Body of pancreas (tissue), 4 donors: ENCODE measurements around the gene CKMT2. TPM values are rescaled to one million over a fixed set of nuclear protein-coding genes. Genes with fewer than 3 reads are reported as not detected.

ENCODE experiments used
- ATAC-seq: fragments of 150-250 bp; one replicate; pipeline ENCODE4 v1.9.1; 2016
- DNase-seq, 4 donors: peaks; one replicate each; pipeline ENCODE4 v3.0.0-alpha.2; 2019
- H3K27ac ChIP-seq, 4 donors: fragments of 200-600 bp; sonication (generic); 1 replicate in 3 of 4; 2 replicates in 1 of 4; pipeline versions ENCODE4 v1.5.1 to v1.6.1; 2016 to 2019; ENCODE audit warnings: mild to moderate bottlenecking in 1 of 4, mixed read lengths in 1 of 4, moderate library complexity in 1 of 4
- H3K27me3 ChIP-seq, 2 donors: fragments of 200-600 bp; sonication (generic); one replicate each; pipeline ENCODE4 v1.6.0; 2016; ENCODE audit warnings: mild to moderate bottlenecking in 1 of 2
- H3K36me3 ChIP-seq, 2 donors: fragments of 200-600 bp; sonication (generic); replicated peaks in 1 of 2; 2 replicates each; pipeline ENCODE4 v1.5.1; 2016; ENCODE audit warnings: low read depth in 2 of 2; ENCODE audit not compliant: insufficient read depth in 1 of 2
- H3K4me1 ChIP-seq: fragments of 200-600 bp; sonication (generic); one replicate; pipeline ENCODE4 v1.6.0; 2016
- H3K4me3 ChIP-seq, 2 donors: fragments of 200-600 bp; sonication (generic); 1 replicate in 1 of 2; 2 replicates in 1 of 2; pipeline ENCODE4 v1.5.1; 2016 to 2019
- H3K9me3 ChIP-seq, 3 donors: fragments of 200-600 bp; sonication (generic); 1 replicate in 2 of 3; 2 replicates in 1 of 3; pipeline ENCODE4 v1.5.1; 2016
- POLR2A ChIP-seq, 3 donors: fragments of 450-650 bp; IDR thresholded peaks; one replicate each; pipeline ENCODE4 v1.6.1; 2016; ENCODE audit warnings: antibody characterized with exemption in 3 of 3, mild to moderate bottlenecking in 2 of 3
- WGBS, 2 donors: methylation state at CpG; one replicate each; pipeline ENCODE4 v1.1.5; 2017; 5-methylcytosine and 5-hydroxymethylcytosine counted together
- intact Hi-C: fragments of 100-400 bp; cut with DNase I; formaldehyde crosslinking; loops from one replicate; pipeline ENCODE4 v1.15.1; 2023
- total RNA-seq, 2 donors: library from RNA; depleted of rRNA; stranded (reverse); fragments of >200 nt; gene quantifications; one replicate each; pipeline ENCODE4 v1.1.0, GENCODE V29; 2016
- TF ChIP-seq, protein P1 (sequence below), 7 experiments: fragments of 450-650 bp in 4 of 7; fragments of 200-600 bp in 3 of 7; sonication (generic) in 3 of 7; IDR thresholded peaks; one replicate each; pipeline ENCODE4 v1.5.1; 2016 to 2019; ENCODE audit warnings: antibody characterized with exemption in 7 of 7

The CKMT2 gene
- total RNA-seq, 2 donors from 2014 or later: 3.9 to 4.9 TPM

DNA sequence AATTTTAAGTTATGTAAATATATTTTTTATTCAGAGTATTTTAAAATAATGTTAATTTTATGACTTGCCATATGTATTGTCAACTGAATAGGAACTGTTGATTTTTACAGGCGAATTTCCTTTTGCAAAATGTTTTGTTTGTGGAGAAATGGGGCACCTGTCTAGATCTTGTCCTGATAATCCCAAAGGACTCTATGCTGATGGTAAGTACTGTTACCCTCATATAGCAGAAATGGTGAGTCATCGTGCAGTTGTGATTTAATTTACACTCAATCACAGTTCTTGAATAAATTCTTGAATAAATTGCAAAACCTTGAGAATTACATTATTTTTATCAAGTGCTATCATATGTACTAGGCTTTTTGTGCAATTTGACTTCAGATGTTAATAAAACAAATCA, 75.7 kb downstream of the CKMT2 start:
- TF ChIP-seq, protein P1, sequence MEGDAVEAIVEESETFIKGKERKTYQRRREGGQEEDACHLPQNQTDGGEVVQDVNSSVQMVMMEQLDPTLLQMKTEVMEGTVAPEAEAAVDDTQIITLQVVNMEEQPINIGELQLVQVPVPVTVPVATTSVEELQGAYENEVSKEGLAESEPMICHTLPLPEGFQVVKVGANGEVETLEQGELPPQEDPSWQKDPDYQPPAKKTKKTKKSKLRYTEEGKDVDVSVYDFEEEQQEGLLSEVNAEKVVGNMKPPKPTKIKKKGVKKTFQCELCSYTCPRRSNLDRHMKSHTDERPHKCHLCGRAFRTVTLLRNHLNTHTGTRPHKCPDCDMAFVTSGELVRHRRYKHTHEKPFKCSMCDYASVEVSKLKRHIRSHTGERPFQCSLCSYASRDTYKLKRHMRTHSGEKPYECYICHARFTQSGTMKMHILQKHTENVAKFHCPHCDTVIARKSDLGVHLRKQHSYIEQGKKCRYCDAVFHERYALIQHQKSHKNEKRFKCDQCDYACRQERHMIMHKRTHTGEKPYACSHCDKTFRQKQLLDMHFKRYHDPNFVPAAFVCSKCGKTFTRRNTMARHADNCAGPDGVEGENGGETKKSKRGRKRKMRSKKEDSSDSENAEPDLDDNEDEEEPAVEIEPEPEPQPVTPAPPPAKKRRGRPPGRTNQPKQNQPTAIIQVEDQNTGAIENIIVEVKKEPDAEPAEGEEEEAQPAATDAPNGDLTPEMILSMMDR (IDR thresholded peaks at IDR 0.05): no peak
- TF ChIP-seq POLR2A (IDR thresholded peaks at IDR 0.05): no peak
- intact Hi-C loops: no loop called here
- Histone ChIP-seq H3K4me3 (no peak overlapping the region), H3K27ac (no peak overlapping the region), H3K9me3 (no peaks in the 10 kb centered on the region), H3K27me3 (no peaks in the 10 kb centered on the region), H3K4me1 (no peaks in the 10 kb centered on the region), H3K36me3 (peaks cover 0 to 26% of the 10 kb centered on the region in 2 donors)
- WGBS, 2 donors: 91% methylated on average over 2 of the region's 2 CpGs
- ATAC-seq (no peak), DNase-seq (no peak)

DNA sequence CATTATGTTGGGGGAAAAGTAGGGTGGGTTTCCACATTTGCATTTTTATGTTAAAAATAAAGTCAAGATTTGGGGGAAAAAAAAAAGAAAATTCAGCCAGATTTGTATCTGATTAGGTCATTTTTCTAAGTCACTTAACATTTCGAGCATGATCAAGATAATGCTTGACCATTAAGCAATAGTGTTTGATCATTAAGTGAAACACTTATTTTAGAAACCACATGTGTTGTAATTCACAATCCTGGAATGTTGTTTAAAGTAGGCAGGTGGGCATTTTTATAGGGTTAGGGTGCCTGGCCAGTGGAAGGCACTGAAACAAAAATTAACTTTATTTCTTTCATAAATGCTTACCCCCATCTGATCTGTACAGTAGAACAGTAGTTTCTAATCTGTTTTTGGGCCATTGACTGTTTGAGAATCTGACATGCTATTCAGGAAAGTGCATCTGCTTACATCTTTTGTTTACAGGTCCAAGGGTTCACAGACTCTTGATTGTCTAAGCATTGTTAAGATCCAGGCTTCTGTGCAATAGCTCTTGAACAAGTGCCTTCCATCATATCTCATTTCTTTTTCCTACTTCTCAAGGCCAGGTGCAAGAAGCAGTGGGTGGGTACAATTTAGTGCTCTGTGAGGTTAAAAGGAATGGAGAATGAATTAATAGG, 77.4 kb downstream of the CKMT2 start:
- TF ChIP-seq, protein P1 (IDR thresholded peaks at IDR 0.05): no peak
- TF ChIP-seq POLR2A (IDR thresholded peaks at IDR 0.05): no peak
- ATAC-seq: no peak
- peaks cover 0 to 26% of the 10 kb centered on the region in 2 donors for H3K36me3 ChIP-seq
- no peaks in the 10 kb centered on the region for H3K27me3 ChIP-seq
- H3K4me3 ChIP-seq: no peak overlapping the region
- no peak for DNase-seq
- H3K4me1 ChIP-seq: no peaks in the 10 kb centered on the region
- intact Hi-C loops: no loop called here
- no peaks in the 10 kb centered on the region for H3K9me3 ChIP-seq
- WGBS, 2 donors: 62 to 80% methylated on average over 1 of the region's 1 CpG
- no peak overlapping the region for H3K27ac ChIP-seq

DNA sequence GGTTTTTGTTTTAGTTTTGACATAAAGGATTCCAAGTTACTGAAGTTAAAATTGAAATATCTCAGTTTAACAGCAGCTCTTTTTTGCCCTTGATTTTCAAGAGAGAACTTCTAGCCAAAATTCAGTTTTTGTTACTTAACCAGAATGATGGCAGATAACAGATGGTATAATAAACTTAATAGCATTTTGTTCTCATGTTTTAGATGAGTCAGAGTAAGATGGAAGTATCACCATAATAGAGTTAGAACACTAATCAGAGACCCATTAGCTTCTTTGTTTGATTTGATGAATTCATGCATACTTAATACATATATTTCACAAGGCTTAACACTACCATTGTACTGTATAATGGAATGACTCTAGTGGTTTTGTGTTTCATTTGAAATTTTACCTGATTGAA, 80.2 kb downstream of the CKMT2 start:
- DNase-seq (no peak), ATAC-seq (no peak)
- H3K4me3 ChIP-seq: no peak overlapping the region
- H3K4me1 ChIP-seq: no peaks in the 10 kb centered on the region
- H3K36me3 ChIP-seq: peaks cover 0 to 26% of the 10 kb centered on the region in 2 donors
- no peak overlapping the region for H3K27ac ChIP-seq
- intact Hi-C loops: no loop called here
- H3K9me3 ChIP-seq: no peaks in the 10 kb centered on the region
- H3K27me3 ChIP-seq: no peaks in the 10 kb centered on the region
- TF ChIP-seq, protein P1 (IDR thresholded peaks at IDR 0.05): no peak
- no peak for TF ChIP-seq POLR2A (IDR thresholded peaks at IDR 0.05)

DNA sequence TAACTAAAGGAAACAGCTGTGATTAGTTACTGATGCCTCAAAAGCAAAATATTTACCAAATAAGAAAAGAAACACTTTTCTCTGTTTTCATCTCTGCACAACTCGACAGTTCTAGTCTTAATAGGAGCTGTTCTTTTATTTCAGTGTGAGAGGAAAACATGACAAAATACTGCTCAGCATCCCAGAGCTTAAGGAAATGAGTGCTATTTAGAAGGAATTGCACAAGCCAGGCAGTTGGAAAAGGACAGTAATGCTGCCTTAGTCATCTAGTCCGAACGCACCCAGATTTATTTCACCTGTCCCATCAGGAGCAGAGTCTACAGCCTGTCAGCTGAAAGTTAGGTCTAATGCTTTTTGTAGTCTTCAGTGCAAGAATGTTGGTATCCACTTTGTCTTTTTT, 80.6 kb downstream of the CKMT2 start:
- intact Hi-C loops: no loop called here
- WGBS, 2 donors: 94% methylated on average over 3 of the region's 3 CpGs
- Histone ChIP-seq H3K9me3 (no peaks in the 10 kb centered on the region), H3K4me3 (no peak overlapping the region), H3K27ac (no peak overlapping the region), H3K36me3 (peaks cover 0 to 26% of the 10 kb centered on the region in 2 donors), H3K27me3 (no peaks in the 10 kb centered on the region), H3K4me1 (no peaks in the 10 kb centered on the region)
- no peak for ATAC-seq
- DNase-seq: no peak
- TF ChIP-seq, protein P1 (IDR thresholded peaks at IDR 0.05): no peak
- TF ChIP-seq POLR2A (IDR thresholded peaks at IDR 0.05): no peak

DNA sequence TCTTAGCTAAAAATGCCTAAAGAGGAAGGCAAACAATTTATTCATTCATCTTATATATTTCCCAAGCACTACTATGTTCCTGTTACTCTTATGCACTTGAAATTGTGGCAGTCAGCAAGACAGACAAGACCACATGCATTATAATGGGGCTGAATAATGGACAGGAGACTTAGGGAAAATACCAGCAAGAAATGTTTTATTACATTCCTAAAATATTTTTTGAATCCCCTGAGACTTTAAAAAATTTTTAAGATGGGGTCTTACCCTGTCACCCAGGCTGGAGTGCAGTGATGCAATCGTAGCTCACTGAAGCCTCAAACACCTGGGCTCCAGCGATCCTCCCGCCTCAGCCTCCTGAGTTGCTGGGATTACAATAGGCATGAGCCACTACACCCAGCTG, 81.5 kb downstream of the CKMT2 start:
- no peaks in the 10 kb centered on the region for H3K27me3 ChIP-seq
- DNase-seq (no peak), ATAC-seq (no peak)
- H3K4me1 ChIP-seq: no peaks in the 10 kb centered on the region
- intact Hi-C loops: no loop called here
- no peak overlapping the region for H3K4me3 ChIP-seq
- WGBS, 2 donors: 93 to 100% methylated on average over 3 of the region's 3 CpGs
- H3K9me3 ChIP-seq: no peaks in the 10 kb centered on the region
- no peak overlapping the region for H3K27ac ChIP-seq
- H3K36me3 ChIP-seq: peaks cover 0 to 26% of the 10 kb centered on the region in 2 donors
- no peak for TF ChIP-seq POLR2A (IDR thresholded peaks at IDR 0.05)
- TF ChIP-seq, protein P1 (IDR thresholded peaks at IDR 0.05): no peak
